GM12874 (cell line): ENCODE data around the gene UNC13D.

ENCODE experiments used
- CTCF ChIP-seq: IDR thresholded peaks from 2 replicates; pipeline ENCODE4 v1.5.1; 2011; ENCODE audit warnings: low read depth, mild to moderate bottlenecking, control low read depth, low read length, moderate library complexity; ENCODE audit not compliant: insufficient read depth

Gene UNC13D

GRCh38 chr17:75847614-75848522 is 3.7 kb upstream of the UNC13D start:
- TF ChIP-seq CTCF, result no peak

- TF ChIP-seq CTCF, result no peak
Observed at GRCh38 chr17:75846692-75847613, 2.7 kb upstream of the UNC13D start.

- TF ChIP-seq CTCF, result no peak
Observed at GRCh38 chr17:75845933-75846691, 1.9 kb upstream of the UNC13D start.

GRCh38 chr17:75845058-75845711 is 981 bp upstream of the UNC13D start:
- peak; percentile 95 for TF ChIP-seq CTCF

GRCh38 chr17:75844530-75845057 is 390 bp upstream of the UNC13D start:
- no peak for TF ChIP-seq CTCF

GRCh38 chr17:75842963-75843576 is 1.1 kb downstream of the UNC13D start:
- TF ChIP-seq CTCF, result peak; percentile 34; the same call in 1 of the 2 replicates
